GM12878 (cell line): ENCODE measurements around the gene SHROOM3. TPM values are rescaled to one million over a fixed set of nuclear protein-coding genes. Genes with fewer than 3 reads are reported as not detected.

ENCODE experiments used
- ATAC-seq: fragments of 200-7000 bp; cut with Tn5 transposase; 3 replicates; pipeline ENCODE4 v1.9.1; 2020; ENCODE audit warnings: mild to moderate bottlenecking, moderate library complexity
- BruUV-seq: library from RNA; stranded (reverse); fragments of 400-500 nt; replicated peaks from 2 replicates; lab custom pipeline; 2021; lab: Mats Ljungman, UMichigan
- CTCF ChIA-PET: fragments of 300-600 bp; sonication (Branson Sonifier 250); formaldehyde crosslinking; extraction: SDS; loops from one replicate; lab custom pipeline; 2021; ENCODE audit warnings: inconsistent platforms; lab: Yijun Ruan, JAX
- POLR2A ChIA-PET: fragments of 350-600 bp; formaldehyde crosslinking; extraction: SDS; loops from one replicate; lab custom pipeline; 2021; ENCODE audit warnings: inconsistent platforms; lab: Charles Lee
- RAD21 ChIA-PET: fragments of 300-600 bp; sonication (Branson Sonifier 250); formaldehyde crosslinking; loops from one replicate; lab custom pipeline; 2023; ENCODE audit warnings: antibody characterized with exemption; ENCODE audit not compliant: unreplicated experiment; lab: Charles Lee
- SMC1A ChIA-PET: fragments of 300-600 bp; sonication (Branson Sonifier 250); formaldehyde crosslinking; loops from one replicate; lab custom pipeline; 2023; ENCODE audit not compliant: unreplicated experiment, uncharacterized antibody; lab: Charles Lee
- DNase-seq: peaks from one replicate; pipeline ENCODE4 v3.0.0-alpha.2; 2011; ENCODE audit warnings: low read depth, low spot score
- FAIRE-seq: peaks from 3 replicates; lab custom pipeline; 2011; peaks lifted over from hg19 to GRCh38; lab: Jason Lieb, UNC
- H2AFZ ChIP-seq: 2 replicates; pipeline ENCODE4 v1.6.0; 2011; ENCODE audit warnings: low read depth, low read length, control low read depth; ENCODE audit not compliant: control insufficient read depth
- H3K27ac ChIP-seq: 2 replicates; pipeline ENCODE4 v1.5.1; 2011; ENCODE audit warnings: control low read depth; ENCODE audit not compliant: control insufficient read depth, insufficient read depth
- H3K27me3 ChIP-seq, 2 experiments: replicated peaks in 1 of 2; 2 replicates each; pipeline versions ENCODE4 v1.6.0 to v1.6.1; 2011; ENCODE audit warnings: low read length in 1 of 2; ENCODE audit not compliant: control insufficient read depth in 2 of 2, insufficient read depth in 2 of 2
- H3K36me3 ChIP-seq, 2 experiments: 2 replicates each; pipeline ENCODE4 v1.5.1; 2011; ENCODE audit warnings: low read length in 1 of 2; ENCODE audit not compliant: control insufficient read depth in 2 of 2, insufficient read depth in 2 of 2
- H3K4me1 ChIP-seq: 2 replicates; pipeline ENCODE4 v1.6.1; 2011; ENCODE audit warnings: mild to moderate bottlenecking, low read length, moderate library complexity, mixed read lengths; ENCODE audit not compliant: control insufficient read depth, insufficient read depth
- H3K4me2 ChIP-seq: 2 replicates; pipeline ENCODE4 v1.6.0; 2011; ENCODE audit warnings: control low read depth; ENCODE audit not compliant: control insufficient read depth, insufficient read depth
- H3K4me3 ChIP-seq: fragments of 200-600 bp; sonication (generic); 2 replicates; pipeline ENCODE4 v1.5.1; 2016
- H3K79me2 ChIP-seq: 2 replicates; pipeline ENCODE4 v1.6.0; 2011; ENCODE audit warnings: low read length; ENCODE audit not compliant: control insufficient read depth, insufficient read depth
- H3K9ac ChIP-seq: 2 replicates; pipeline ENCODE4 v1.8.0; 2011; ENCODE audit warnings: low read length, control low read depth, mixed read lengths; ENCODE audit not compliant: control insufficient read depth, insufficient read depth
- H3K9me3 ChIP-seq: replicated peaks from 3 replicates; pipeline ENCODE4 v1.5.1; 2011; ENCODE audit warnings: mild to moderate bottlenecking, low read length; ENCODE audit not compliant: control insufficient read depth, insufficient read depth
- H4K20me1 ChIP-seq: 2 replicates; pipeline ENCODE4 v1.6.0; 2011; ENCODE audit not compliant: control insufficient read depth, insufficient read depth
- ASH2L ChIP-seq: fragments of 300-600, 200-600 bp; sonication (generic); IDR thresholded peaks from 2 replicates; pipeline ENCODE4 v1.6.1; 2017; ENCODE audit warnings: low read depth, mild to moderate bottlenecking, borderline replicate concordance
- EED ChIP-seq: sonication (generic); IDR thresholded peaks from 2 replicates; pipeline ENCODE4 v1.6.1; 2016; ENCODE audit warnings: antibody characterized with exemption, low read depth
- FOXM1 ChIP-seq: IDR thresholded peaks from 2 replicates; pipeline ENCODE4 v1.6.1; 2012; ENCODE audit warnings: low read depth, mild to moderate bottlenecking, inconsistent platforms, low read length, moderate library complexity
- NR2C2 ChIP-seq: IDR thresholded peaks from 2 replicates; pipeline ENCODE4 v1.6.1; 2011; ENCODE audit warnings: borderline replicate concordance, low read depth; ENCODE audit not compliant: control insufficient read depth, insufficient read length
- PAX8 ChIP-seq: fragments of 450-650 bp; IDR thresholded peaks from 2 replicates; pipeline ENCODE4 v1.6.1; 2017; ENCODE audit warnings: mild to moderate bottlenecking, moderate library complexity
- SMC3 ChIP-seq: IDR thresholded peaks from 2 replicates; pipeline ENCODE4 v1.6.1; 2011; ENCODE audit warnings: low read length, improper control_type of control experiment, borderline replicate concordance
- TAF1 ChIP-seq: IDR thresholded peaks from 2 replicates; pipeline ENCODE4 v1.6.1; 2011; ENCODE audit warnings: mild to moderate bottlenecking, low read depth, low read length, borderline replicate concordance
- YY1 ChIP-seq: IDR thresholded peaks from 2 replicates; pipeline ENCODE4 v1.6.1; 2011; ENCODE audit warnings: low read depth, mild to moderate bottlenecking, low read length
- ZSCAN29 ChIP-seq: fragments of 450-650 bp; IDR thresholded peaks from 2 replicates; pipeline ENCODE4 v1.6.1; 2017; ENCODE audit warnings: mild to moderate bottlenecking, moderate library complexity
- WGBS: methylation state at CpG from one replicate; pipeline ENCODE4 v1.1.6; 2016; ENCODE audit warnings: low lambda C conversion rate; ENCODE audit not compliant: insufficient replicate concordance, insufficient coverage; ENCODE audit errors: missing lambda C conversion rate; 5-methylcytosine and 5-hydroxymethylcytosine counted together
- in situ Hi-C: fragments of 300-500 bp; cut with MboI; formaldehyde crosslinking; loops from 9 replicates; pipeline ENCODE4 v1.14.3; 2018; ENCODE audit warnings: mixed read lengths
- intact Hi-C: fragments of 100-400 bp; cut with micrococcal nuclease; formaldehyde crosslinking; loops from one replicate; pipeline ENCODE4 v1.14.2; 2022; ENCODE audit not compliant: unreplicated experiment
- polyA plus RNA-seq, 11 experiments: library from polyadenylated mRNA; depleted of rRNA in 4 of 11; unstranded in 6 of 11; stranded (reverse) in 5 of 11; fragments of >200 nt; fragmentation: Nextera tagmentation in 4 of 11; fragmentation: Illumina TruSeq in 1 of 11; extraction: Ambion mirVana in 4 of 11; extraction: Trizol in 1 of 11; gene quantifications; 1 replicate in 1 of 11; 2 replicates in 10 of 11; pipeline versions ENCODE4 v1.2.1 to v1.2.3, GENCODE V29; 2011 to 2016; ENCODE audit warnings: inconsistent platforms in 2 of 11, missing spikeins in 2 of 11, low read depth in 1 of 11
- total RNA-seq, 4 experiments: library from RNA; depleted of rRNA in 3 of 4; stranded (reverse); fragments of >200 nt in 3 of 4; fragmentation: Illumina TruSeq in 1 of 4; extraction: Trizol in 1 of 4; gene quantifications; 2 replicates each; pipeline versions ENCODE4 v1.2.1 to v1.2.3, GENCODE V29; 2013 to 2021

Gene SHROOM3
- total and polyA plus RNA-seq, 10 of the 15 experiments (the other 5 are each of a cell fraction or from before 2014, with no cell fraction given): under 0.01 to 0.29 (median 0.08) TPM; not detected in 1

DNA sequence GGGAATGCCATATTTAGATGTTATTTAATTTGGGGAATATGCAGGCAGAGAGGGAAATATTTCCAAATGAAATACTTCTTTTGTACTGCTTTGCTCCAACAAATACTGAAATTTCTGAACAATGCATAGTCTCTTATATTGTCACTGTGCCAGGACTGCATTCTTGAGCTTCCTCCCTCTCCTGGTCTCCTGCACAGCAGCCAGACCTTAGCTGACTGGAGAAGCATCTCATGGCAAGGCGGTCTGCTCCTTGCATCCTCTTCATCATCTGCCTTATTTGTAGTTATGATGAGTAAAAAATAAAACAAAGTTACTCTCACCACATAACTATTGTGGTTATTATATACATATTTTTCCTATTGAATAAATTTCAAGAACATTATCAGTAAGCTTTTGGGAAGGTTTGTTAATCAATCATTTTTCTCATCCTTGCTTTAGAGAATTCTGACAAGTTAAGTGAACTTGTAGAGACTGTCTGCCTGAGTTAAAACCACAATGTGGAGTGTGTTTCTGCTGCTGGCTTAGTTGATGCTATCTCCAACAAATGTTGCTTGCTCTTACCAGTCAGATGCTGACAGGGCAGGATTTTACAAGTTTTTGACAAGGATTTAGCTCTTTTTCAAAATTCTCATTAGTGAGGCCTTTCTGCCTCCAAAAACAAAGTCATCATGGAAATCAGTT, 309.4 kb downstream of the SHROOM3 start:
- H3K4me2 ChIP-seq: no peak overlapping the region
- H3K9me3 ChIP-seq: no peaks in the 10 kb centered on the region
- in situ Hi-C loops: no loop called here
- H2AFZ ChIP-seq: no peak overlapping the region
- intact Hi-C loops: loop anchor here (10.0 kb wide), 1 partner anchor 560 kb away; no protein-coding TSS in a partner anchor
- no peaks in the 10 kb centered on the region for H3K27me3 ChIP-seq
- ChIA-PET CTCF (interaction anchor here (0.6 to 2.0 kb wide), 5 partner anchors 13 to 906 kb away, joined by 3 to 10 read pairs (median 4); no protein-coding TSS in a partner anchor), RAD21 (no interaction called here), SMC1A (interaction anchor here (0.7 to 1.6 kb wide), 5 partner anchors 11 to 294 kb away, joined by 3 to 4 read pairs (median 3); no protein-coding TSS in a partner anchor), POLR2A (no interaction called here)
- H3K27ac ChIP-seq: no peak overlapping the region
- no peak for TF ChIP-seq ZSCAN29
- no peak for TF ChIP-seq SMC3
- no peak for TF ChIP-seq TAF1
- no peaks in the 10 kb centered on the region for H4K20me1 ChIP-seq
- H3K4me1 ChIP-seq: no peaks in the 10 kb centered on the region
- DNase-seq: no peak
- H3K36me3 ChIP-seq: no peaks in the 10 kb centered on the region
- ATAC-seq: no peak
- BruUV-seq: no TSS peak
- FAIRE-seq: no peak
- H3K4me3 ChIP-seq: no peak overlapping the region
- H3K79me2 ChIP-seq: no peaks in the 10 kb centered on the region
- WGBS: 16% methylated on average over 1 of the region's 1 CpG
- no peak overlapping the region for H3K9ac ChIP-seq

DNA sequence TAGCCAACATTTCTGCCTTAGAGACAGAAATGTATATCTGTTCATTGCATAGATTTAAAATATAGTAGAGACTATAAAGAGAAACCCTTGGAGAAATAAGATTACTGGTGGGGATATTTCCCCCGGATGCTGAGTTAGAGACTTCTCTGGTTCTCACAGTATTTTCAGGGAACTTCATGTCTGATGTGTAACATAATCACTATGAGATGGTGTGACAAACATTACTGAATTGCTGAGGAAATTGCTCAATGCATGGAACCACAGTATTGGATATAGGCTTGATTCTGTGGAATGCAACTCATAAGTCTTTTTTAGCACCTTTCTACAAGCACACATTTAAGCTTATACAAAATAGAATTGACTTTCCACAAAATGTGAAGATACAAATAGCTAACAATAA, 310.2 kb downstream of the SHROOM3 start:
- in situ Hi-C loops: no loop called here
- intact Hi-C loops: loop anchor here (10.0 kb wide), 1 partner anchor 560 kb away; no protein-coding TSS in a partner anchor
- ATAC-seq: no peak
- TF ChIP-seq EED (no peak), YY1 (no peak), PAX8 (no peak), ASH2L (no peak), NR2C2 (no peak), FOXM1 (no peak)
- TF ChIP-seq, all 136 proteins: peak for 0
- no peaks in the 10 kb centered on the region for H3K27me3 ChIP-seq
- no peaks in the 10 kb centered on the region for H3K9me3 ChIP-seq
- H3K27ac ChIP-seq: no peak overlapping the region
- no peak overlapping the region for H3K4me2 ChIP-seq
- SMC1A ChIA-PET: interaction anchor here (1.0 to 1.6 kb wide), 3 partner anchors 12 to 30 kb away, joined by 3 to 4 read pairs (median 3); no protein-coding TSS in a partner anchor
- CTCF ChIA-PET: interaction anchor here (0.5 to 2.0 kb wide), 2 partner anchors 12 to 613 kb away, joined by 3 to 10 read pairs; no protein-coding TSS in a partner anchor
- BruUV-seq: no TSS peak
- no peaks in the 10 kb centered on the region for H3K4me1 ChIP-seq
- H3K4me3 ChIP-seq: no peak overlapping the region
- DNase-seq (no peak), FAIRE-seq (no peak)
- WGBS: 100% methylated on average over 1 of the region's 1 CpG
- H3K9ac ChIP-seq: no peak overlapping the region
- RAD21 ChIA-PET: no interaction called here
- H2AFZ ChIP-seq: no peak overlapping the region
- H3K79me2 ChIP-seq: no peaks in the 10 kb centered on the region
- no peaks in the 10 kb centered on the region for H3K36me3 ChIP-seq
- POLR2A ChIA-PET: no interaction called here
- H4K20me1 ChIP-seq: no peaks in the 10 kb centered on the region
